Upper lobe of left lung (tissue), 4 donors: Measurements from ENCODE around the gene OGN.

Source experiments
- CTCF ChIP-seq, 6 experiments: fragments of 450-650 bp in 4 of 6; fragments of 200-600 bp in 2 of 6; sonication (generic) in 2 of 6; IDR thresholded peaks; one replicate each; pipeline ENCODE4 v1.5.1; 2016 to 2019; ENCODE audit warnings: antibody characterized with exemption in 6 of 6
- EP300 ChIP-seq, 4 donors: sonication (generic); formaldehyde crosslinking; IDR thresholded peaks; one replicate each; pipeline ENCODE4 v1.5.1; 2017; ENCODE audit warnings: antibody characterized with exemption in 4 of 4, control low read depth in 2 of 4

GRCh38 chr9:92405818-92406217 lies 1.4 kb upstream of the OGN start:
- TF ChIP-seq EP300 (IDR thresholded peaks at IDR 0.05) (no peak), CTCF (IDR thresholded peaks at IDR 0.05) (no peak)
